Thyroid gland (tissue), 4 donors: Measurements from ENCODE around the gene EXD3. TPM values are rescaled to one million over a fixed set of nuclear protein-coding genes. Genes with fewer than 3 reads are reported as not detected.

Experiments
- DNase-seq, 2 donors: peaks; one replicate each; pipeline ENCODE4 v3.0.0-alpha.2; 2019
- H3K27ac ChIP-seq, 3 donors: fragments of 200-600 bp; sonication (generic); 1 replicate in 2 of 3; 2 replicates in 1 of 3; pipeline ENCODE4 v1.5.1; 2016 to 2019; ENCODE audit warnings: mild to moderate bottlenecking in 1 of 3, moderate library complexity in 1 of 3
- H3K27me3 ChIP-seq: fragments of 200-600 bp; sonication (generic); one replicate; pipeline ENCODE4 v1.5.1; 2019
- H3K36me3 ChIP-seq, 2 donors: fragments of 200-600 bp; sonication (generic); one replicate each; pipeline ENCODE4 v1.5.1; 2016 to 2019
- H3K4me1 ChIP-seq, 2 donors: fragments of 200-600 bp; sonication (generic); one replicate each; pipeline ENCODE4 v1.5.1; 2017 to 2019
- H3K4me3 ChIP-seq, 3 donors: fragments of 200-600 bp; sonication (generic); replicated peaks in 1 of 3; 1 replicate in 2 of 3; 2 replicates in 1 of 3; pipeline ENCODE4 v1.5.1; 2016; ENCODE audit warnings: mild to moderate bottlenecking in 1 of 3
- H3K9me3 ChIP-seq: fragments of 200-600 bp; sonication (generic); one replicate; pipeline ENCODE4 v1.5.1; 2017
- POLR2A ChIP-seq, 2 donors: fragments of 450-650 bp; IDR thresholded peaks; one replicate each; pipeline ENCODE4 v1.6.1; 2017; ENCODE audit warnings: antibody characterized with exemption in 2 of 2, mild to moderate bottlenecking in 2 of 2, moderate library complexity in 1 of 2
- WGBS, 2 donors: methylation state at CpG; one replicate each; pipeline ENCODE4 v1.1.5; 2017; 5-methylcytosine and 5-hydroxymethylcytosine counted together
- intact Hi-C: fragments of 100-400 bp; cut with DNase I; formaldehyde crosslinking; loops from one replicate; pipeline ENCODE4 v1.15.1; 2023
- total RNA-seq, 4 donors: library from RNA; depleted of rRNA; stranded (reverse); fragments of >200 nt; gene quantifications; one replicate each; pipeline ENCODE4 v1.2.3, GENCODE V29; 2016
- TF ChIP-seq, protein P1 (sequence below), 6 experiments: fragments of 200-600 bp in 3 of 6; fragments of 450-650 bp in 3 of 6; sonication (generic) in 3 of 6; IDR thresholded peaks; one replicate each; pipeline ENCODE4 v1.5.1; 2016 to 2019; ENCODE audit warnings: antibody characterized with exemption in 6 of 6, mild to moderate bottlenecking in 2 of 6, inconsistent platforms in 1 of 6, moderate library complexity in 1 of 6

Gene EXD3
- total RNA-seq, 4 donors from 2014 or later: 13.0 to 32.0 (median 26.6) TPM

DNA sequence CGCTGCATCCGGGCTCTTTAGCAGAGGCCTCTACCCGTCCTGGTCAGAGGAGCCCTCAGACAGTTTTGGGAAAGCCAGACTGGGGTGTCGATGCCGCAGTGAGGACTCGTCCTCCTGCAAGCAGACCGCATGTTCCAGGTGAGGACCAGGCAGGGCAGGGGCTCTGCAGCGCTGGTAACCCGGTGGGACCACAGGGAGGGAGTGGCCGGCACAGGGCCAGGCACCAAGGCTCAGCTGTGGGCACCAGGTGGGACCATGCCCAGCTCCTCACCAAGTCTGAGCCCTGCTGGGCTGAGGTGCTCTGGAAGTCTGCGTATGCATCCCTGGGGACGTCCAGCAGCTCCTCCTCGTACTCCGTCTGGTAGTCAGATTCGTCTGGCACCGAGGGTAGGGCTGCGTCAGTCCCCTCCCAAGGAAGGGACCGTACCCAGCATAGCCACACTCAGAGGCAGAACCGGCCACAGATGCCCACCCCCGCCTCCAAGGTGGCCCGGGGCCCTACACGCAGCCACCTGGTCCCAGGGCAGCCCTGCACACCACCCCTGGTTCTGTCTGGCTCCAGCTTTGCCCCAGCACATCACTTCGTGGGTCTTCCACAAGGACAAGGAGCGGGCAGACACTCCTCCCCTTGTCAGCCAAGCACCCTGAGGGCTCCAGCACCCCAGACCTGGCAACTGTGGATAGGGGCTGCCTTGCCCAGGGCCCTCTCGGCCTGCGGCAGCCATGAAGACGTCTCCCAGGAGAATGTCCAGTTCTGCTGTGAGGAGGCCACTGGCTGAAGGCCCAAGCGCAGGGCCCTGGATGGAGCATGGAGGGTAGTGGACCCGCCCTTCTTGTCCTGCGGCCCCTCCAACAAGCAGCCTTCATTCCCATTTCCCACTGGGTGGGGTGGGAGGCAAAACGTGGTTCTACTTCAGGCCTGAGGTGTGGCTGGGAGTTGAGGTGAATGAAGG, 37.7 kb upstream of the EXD3 start:
- Histone ChIP-seq H3K36me3 (no peaks in the 10 kb centered on the region), H3K27me3 (no peaks in the 10 kb centered on the region), H3K4me1 (peaks cover 13 to 29% of the 10 kb centered on the region in 2 donors), H3K4me3 (no peak overlapping the region), H3K9me3 (no peaks in the 10 kb centered on the region), H3K27ac (no peak overlapping the region)
- intact Hi-C loops: no loop called here
- TF ChIP-seq, protein P1, sequence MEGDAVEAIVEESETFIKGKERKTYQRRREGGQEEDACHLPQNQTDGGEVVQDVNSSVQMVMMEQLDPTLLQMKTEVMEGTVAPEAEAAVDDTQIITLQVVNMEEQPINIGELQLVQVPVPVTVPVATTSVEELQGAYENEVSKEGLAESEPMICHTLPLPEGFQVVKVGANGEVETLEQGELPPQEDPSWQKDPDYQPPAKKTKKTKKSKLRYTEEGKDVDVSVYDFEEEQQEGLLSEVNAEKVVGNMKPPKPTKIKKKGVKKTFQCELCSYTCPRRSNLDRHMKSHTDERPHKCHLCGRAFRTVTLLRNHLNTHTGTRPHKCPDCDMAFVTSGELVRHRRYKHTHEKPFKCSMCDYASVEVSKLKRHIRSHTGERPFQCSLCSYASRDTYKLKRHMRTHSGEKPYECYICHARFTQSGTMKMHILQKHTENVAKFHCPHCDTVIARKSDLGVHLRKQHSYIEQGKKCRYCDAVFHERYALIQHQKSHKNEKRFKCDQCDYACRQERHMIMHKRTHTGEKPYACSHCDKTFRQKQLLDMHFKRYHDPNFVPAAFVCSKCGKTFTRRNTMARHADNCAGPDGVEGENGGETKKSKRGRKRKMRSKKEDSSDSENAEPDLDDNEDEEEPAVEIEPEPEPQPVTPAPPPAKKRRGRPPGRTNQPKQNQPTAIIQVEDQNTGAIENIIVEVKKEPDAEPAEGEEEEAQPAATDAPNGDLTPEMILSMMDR (IDR thresholded peaks at IDR 0.05): no peak
- TF ChIP-seq POLR2A (IDR thresholded peaks at IDR 0.05): no peak
- DNase-seq: no peak
- WGBS, 2 donors: 92 to 94% methylated on average over 20 to 25 of the region's 31 CpGs

- H3K4me1 ChIP-seq: peaks cover 14 to 33% of the 10 kb centered on the region in 2 donors
- peak overlapping the region in 1 of 3 donors; percentile 63 for H3K4me3 ChIP-seq
- intact Hi-C loops: no loop called here
- no peaks in the 10 kb centered on the region for H3K9me3 ChIP-seq
- DNase-seq: no peak
- no peaks in the 10 kb centered on the region for H3K36me3 ChIP-seq
- WGBS, 2 donors: 62 to 68% methylated on average over 8 to 10 of the region's 15 CpGs
- peak overlapping the region in 1 of 3 donors; percentile 42 for H3K27ac ChIP-seq
- no peaks in the 10 kb centered on the region for H3K27me3 ChIP-seq
- no peak for TF ChIP-seq POLR2A (IDR thresholded peaks at IDR 0.05)
- TF ChIP-seq, protein P1 (IDR thresholded peaks at IDR 0.05): no peak
Measured at GRCh38 chr9:137459601-137460362, 36.8 kb upstream of the EXD3 start.

- peak; percentile 59 to 85 for TF ChIP-seq POLR2A (IDR thresholded peaks at IDR 0.05)
- TF ChIP-seq, protein P1 (IDR thresholded peaks at IDR 0.05): no peak
- no peaks in the 10 kb centered on the region for H3K36me3 ChIP-seq
- H3K27ac ChIP-seq: peak within 1 kb of the TSS in 2 of 3 donors; percentile 42 to 63
- peak within 1 kb of the TSS in 2 of 3 donors; percentile 32 to 63 for H3K4me3 ChIP-seq
- H3K9me3 ChIP-seq: no peaks in the 10 kb centered on the region
- no peaks in the 10 kb centered on the region for H3K27me3 ChIP-seq
- peak; percentile 92 to 93 for DNase-seq
- WGBS, 2 donors: 1% methylated on average over 10 of the region's 62 CpGs; no CpG with 5 or more reads in 1 of the 2 donors
- peaks cover 20 to 39% of the 10 kb centered on the region in 2 donors for H3K4me1 ChIP-seq
- intact Hi-C loops: no loop called here
Measured at GRCh38 chr9:137459152-137459600, 36.2 kb upstream of the EXD3 start, which contains the start of gene NSMF. TSS of gene NSMF (minus strand) at chr9:137459334. CDS start at chr9:137459102, 232 bp downstream.

DNA sequence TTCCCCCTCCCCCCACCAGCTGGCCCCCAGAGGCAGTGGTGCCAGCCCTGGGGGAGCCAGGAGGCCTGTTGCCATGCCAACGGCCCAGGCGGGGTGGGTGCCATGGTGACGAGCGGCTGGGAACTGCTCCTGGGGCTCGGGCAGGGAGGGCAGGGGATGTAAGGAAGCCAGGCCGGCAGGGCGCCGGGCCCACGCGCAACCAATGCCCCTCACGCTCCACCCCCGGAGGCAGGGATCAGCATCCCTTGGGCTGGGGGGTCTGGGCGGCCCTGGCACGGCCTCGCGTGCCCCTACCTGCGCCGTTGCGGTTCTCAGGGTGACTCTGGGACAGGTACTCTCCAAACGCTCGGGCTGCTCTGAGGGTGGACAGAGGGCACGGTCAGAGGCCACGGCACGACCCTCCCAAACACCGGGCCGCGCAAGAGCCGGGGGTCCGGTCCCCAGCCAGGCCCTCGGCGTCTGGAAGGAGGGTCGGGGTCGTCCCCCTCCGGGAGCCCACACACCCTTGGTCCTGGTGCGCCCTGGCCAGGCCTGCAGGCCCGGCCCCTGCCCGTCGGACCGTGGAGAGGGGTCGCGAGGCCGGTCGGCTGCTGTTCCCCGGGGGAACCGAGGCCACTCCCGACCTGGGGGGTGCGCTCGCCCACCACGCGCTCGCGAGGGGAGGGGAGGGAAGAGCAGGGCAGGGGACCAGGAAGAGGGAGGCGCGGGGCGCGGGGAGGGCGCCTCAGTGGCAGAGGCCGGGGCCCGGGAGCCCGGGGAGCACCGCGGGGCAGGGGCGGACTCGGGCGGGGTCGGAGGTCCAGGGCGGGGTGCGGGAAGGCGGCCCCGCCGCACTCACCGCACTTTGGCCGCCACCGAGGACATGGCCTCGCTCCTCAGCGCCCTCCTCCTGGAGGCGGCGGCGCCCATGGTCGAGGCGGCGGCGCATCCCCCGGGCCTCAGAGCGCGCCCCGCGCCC, 35.5 kb upstream of the EXD3 start:
- H3K27ac ChIP-seq: peak overlapping the region in 2 of 3 donors; percentile 32 to 63
- no peak for DNase-seq
- intact Hi-C loops: no loop called here
- WGBS, 2 donors: 0% methylated on average over 1 of the region's 88 CpGs; no CpG with 5 or more reads in 1 of the 2 donors
- no peak for TF ChIP-seq POLR2A (IDR thresholded peaks at IDR 0.05)
- TF ChIP-seq, protein P1 (IDR thresholded peaks at IDR 0.05): no peak
- H3K4me3 ChIP-seq: peak overlapping the region in 2 of 3 donors; percentile 32 to 63
- no peaks in the 10 kb centered on the region for H3K36me3 ChIP-seq
- no peaks in the 10 kb centered on the region for H3K9me3 ChIP-seq
- no peaks in the 10 kb centered on the region for H3K27me3 ChIP-seq
- H3K4me1 ChIP-seq: peaks cover 21 to 42% of the 10 kb centered on the region in 2 donors
